Lung (tissue), 12 donors: ENCODE data around the gene UBXN11. TPM values are rescaled to one million over a fixed set of nuclear protein-coding genes. Genes with fewer than 3 reads are reported as not detected.
A peak's percentile ranks its signal among the peaks of the same experiment; 100 is the strongest.

ENCODE experiments used
- ATAC-seq: fragments of 200-7000 bp; cut with Tn5 transposase; one replicate; pipeline ENCODE4 v1.9.1; 2020; ENCODE audit warnings: moderate number of reproducible peaks; ENCODE audit not compliant: insufficient read depth, low FRiP score
- DNase-seq, 3 donors: peaks; one replicate each; pipeline ENCODE4 v3.0.0-alpha.2; 2013 to 2017
- H3K27ac ChIP-seq, 2 donors: one replicate each; pipeline ENCODE4 v1.5.1; 2013; ENCODE audit warnings: mild to moderate bottlenecking in 2 of 2, moderate library complexity in 2 of 2, control low read depth in 1 of 2, inconsistent platforms in 1 of 2, low read depth in 1 of 2, low read length in 1 of 2
- H3K27me3 ChIP-seq, 3 donors: one replicate each; pipeline ENCODE4 v1.5.1; 2013; ENCODE audit warnings: low read length in 2 of 3; ENCODE audit not compliant: control insufficient read depth in 3 of 3, insufficient read depth in 3 of 3
- H3K36me3 ChIP-seq, 4 donors: one replicate each; pipeline ENCODE4 v1.5.1; 2013; ENCODE audit warnings: low read length in 4 of 4, mild to moderate bottlenecking in 1 of 4, moderate library complexity in 1 of 4; ENCODE audit not compliant: control insufficient read depth in 4 of 4, insufficient read depth in 4 of 4
- H3K4me1 ChIP-seq, 5 donors: one replicate each; pipeline ENCODE4 v1.5.1; 2013; ENCODE audit warnings: low read length in 5 of 5, mild to moderate bottlenecking in 2 of 5, moderate library complexity in 1 of 5; ENCODE audit not compliant: control insufficient read depth in 5 of 5, insufficient read depth in 5 of 5
- H3K4me3 ChIP-seq: one replicate; pipeline ENCODE4 v1.5.1; 2013; ENCODE audit warnings: mild to moderate bottlenecking, control low read depth, moderate library complexity
- H3K9ac ChIP-seq, 2 donors: one replicate each; pipeline ENCODE4 v1.5.1; 2013; ENCODE audit warnings: low read length in 2 of 2, control low read depth in 1 of 2; ENCODE audit not compliant: insufficient read depth in 1 of 2
- H3K9me3 ChIP-seq, 4 donors: one replicate each; pipeline ENCODE4 v1.5.1; 2013; ENCODE audit warnings: low read length in 3 of 4, mild to moderate bottlenecking in 1 of 4, moderate library complexity in 1 of 4; ENCODE audit not compliant: control insufficient read depth in 4 of 4, insufficient read depth in 3 of 4
- CTCF ChIP-seq: IDR thresholded peaks from 2 replicates; pipeline ENCODE4 v1.5.1; 2012; ENCODE audit warnings: mild to moderate bottlenecking; ENCODE audit errors: control extremely low read depth, extremely low read depth
- WGBS, 2 donors: extraction: QIAGEN DNeasy Blood & Tissue Kit; methylation state at CpG; one replicate each; pipeline ENCODE4 v1.1.7; 2013; 5-methylcytosine and 5-hydroxymethylcytosine counted together
- polyA plus RNA-seq, 2 donors: library from polyadenylated mRNA; stranded (reverse); fragments of 200-250 nt; gene quantifications; one replicate each; pipeline ENCODE4 v1.2.1, GENCODE V29; 2013
- total RNA-seq, 2 donors: library from RNA; depleted of rRNA in 1 of 2; stranded (reverse); fragments of >200 nt in 1 of 2; gene quantifications; one replicate each; pipeline ENCODE4 v1.2.1, GENCODE V29; 2014 to 2021
- donor health status: control.
- donor health status: control.
- donor health status: Bipolar disorder and iron deficiency.
- donor health status: healthy.
- donor health status: DM: yes; HTN: yes; CAD: no.

UBXN11 gene
- total and polyA plus RNA-seq, 4 donors = 20.1 to 82.1 (median 54.9) TPM

DNA sequence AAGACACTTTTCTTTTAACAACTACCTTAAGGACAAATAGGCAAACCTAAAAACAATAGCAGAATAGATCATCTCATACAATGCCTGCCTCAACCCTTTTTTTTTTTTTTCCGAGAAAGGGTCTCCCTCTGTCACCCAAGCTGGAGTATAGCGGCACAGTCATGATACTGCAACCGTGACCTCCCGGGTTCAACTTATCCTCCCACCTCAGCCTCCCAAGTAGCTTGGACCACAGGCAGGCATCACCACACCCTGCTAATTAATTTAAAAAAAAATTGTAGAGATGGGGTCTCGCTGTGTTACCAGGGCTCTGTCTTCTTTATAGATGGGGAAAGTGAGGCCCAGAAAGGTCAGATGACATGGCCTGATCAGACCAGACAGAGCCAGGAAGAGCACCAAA, 18.6 kb downstream of the UBXN11 start:
- peaks cover 0 to 18% (median 0%) of the 10 kb centered on the region in 5 donors for H3K4me1 ChIP-seq
- H3K9ac ChIP-seq = no peak overlapping the region
- WGBS, 2 donors = 59 to 74% methylated on average over 5 of the region's 5 CpGs
- H3K36me3 ChIP-seq = peaks cover 0 to 7% (median 3%) of the 10 kb centered on the region in 4 donors
- no peak for DNase-seq
- no peaks in the 10 kb centered on the region for H3K27me3 ChIP-seq
- peak overlapping the region in 1 of 2 donors; percentile 4 for H3K27ac ChIP-seq
- H3K4me3 ChIP-seq = no peak overlapping the region
- no peak for TF ChIP-seq CTCF
- H3K9me3 ChIP-seq = no peaks in the 10 kb centered on the region
- no peak for ATAC-seq

DNA sequence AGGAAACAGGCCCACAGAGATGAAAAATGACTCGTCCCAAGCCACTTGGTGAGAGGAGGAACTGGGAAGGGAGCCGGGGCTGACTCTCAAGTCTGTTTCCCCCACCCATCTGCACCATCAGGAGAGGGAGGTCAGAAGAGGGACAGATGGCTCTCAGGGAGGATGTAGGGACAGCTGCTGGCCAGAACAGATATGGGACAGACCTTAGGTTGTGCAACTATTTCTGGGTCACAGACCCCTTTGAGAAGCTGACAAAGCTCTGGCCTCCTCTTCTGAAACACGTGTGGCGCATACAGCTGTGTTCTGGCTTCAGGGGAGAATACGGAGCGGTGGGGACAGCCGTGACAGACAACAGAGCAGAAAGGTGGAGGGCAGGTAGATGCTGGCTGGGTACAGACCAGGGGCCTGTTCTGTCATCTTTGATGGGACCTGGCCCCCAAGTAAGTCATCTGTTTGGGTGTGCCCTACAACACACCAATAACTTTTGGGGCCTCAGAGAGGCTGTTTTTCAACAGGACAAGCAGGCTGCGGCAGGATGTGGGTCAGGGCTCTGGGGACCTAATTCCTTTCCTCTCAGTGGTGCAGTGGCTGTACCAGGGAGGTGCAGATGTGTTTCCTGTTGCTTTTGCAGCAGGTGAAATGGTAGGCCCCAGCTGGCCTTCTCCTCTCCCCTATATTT, 19.3 kb downstream of the UBXN11 start:
- no peak for TF ChIP-seq CTCF
- no peaks in the 10 kb centered on the region for H3K27me3 ChIP-seq
- peaks cover 0 to 12% (median 4%) of the 10 kb centered on the region in 4 donors for H3K36me3 ChIP-seq
- H3K9ac ChIP-seq = no peak overlapping the region
- peaks cover 0 to 24% (median 0%) of the 10 kb centered on the region in 5 donors for H3K4me1 ChIP-seq
- WGBS, 2 donors = 27 to 54% methylated on average over 8 of the region's 8 CpGs
- ATAC-seq (no peak), DNase-seq (no peak)
- H3K9me3 ChIP-seq = no peaks in the 10 kb centered on the region
- peak overlapping the region in 1 of 2 donors; percentile 17 for H3K27ac ChIP-seq
- H3K4me3 ChIP-seq = no peak overlapping the region

DNA sequence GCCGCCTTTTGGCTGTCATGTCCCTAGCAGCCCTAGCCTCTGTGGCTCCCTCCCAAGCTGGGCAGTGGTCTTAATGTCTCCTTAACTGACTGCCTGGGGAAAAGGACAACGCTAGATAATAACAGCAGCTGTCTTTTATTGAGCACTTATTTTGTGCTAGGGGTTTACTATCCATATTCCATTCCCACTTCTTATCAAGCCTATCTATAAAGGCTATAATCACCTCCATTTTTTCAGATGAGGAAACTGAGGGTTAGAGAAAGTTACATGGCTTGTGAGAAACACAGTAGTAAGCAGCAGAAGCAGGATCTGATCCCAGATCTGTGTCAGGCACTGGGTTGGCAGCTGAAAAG, 20.4 kb downstream of the UBXN11 start:
- no peak for ATAC-seq
- Histone ChIP-seq H3K4me3 (no peak overlapping the region), H3K4me1 (peaks cover 2 to 30% (median 8%) of the 10 kb centered on the region in 5 donors), H3K9ac (no peak overlapping the region), H3K27me3 (no peaks in the 10 kb centered on the region), H3K9me3 (no peaks in the 10 kb centered on the region), H3K36me3 (peaks cover 0 to 15% (median 4%) of the 10 kb centered on the region in 4 donors), H3K27ac (peak overlapping the region in 1 of 2 donors; percentile 37)
- no peak for TF ChIP-seq CTCF
- no peak for DNase-seq
- 87 to 91% methylated on average over 2 of the region's 2 CpGs for WGBS, 2 donors
